H9 (cell line): ENCODE measurements around the gene ACSM4. TPM values are rescaled to one million over a fixed set of nuclear protein-coding genes. Genes with fewer than 3 reads are reported as not detected.

Experiments
- DNase-seq: peaks from one replicate; pipeline ENCODE4 v3.0.0-alpha.2; 2017
- H2AFZ ChIP-seq: one replicate; pipeline ENCODE4 v1.6.1; 2013; ENCODE audit warnings: mild to moderate bottlenecking, low read length, control low read depth, moderate library complexity
- H2AK5ac ChIP-seq: 2 replicates; pipeline ENCODE4 v1.6.1; 2013; ENCODE audit warnings: low read length, control low read depth, mixed read lengths; ENCODE audit not compliant: insufficient read length
- H2BK120ac ChIP-seq: one replicate; pipeline ENCODE4 v1.6.1; 2013; ENCODE audit warnings: low read depth, mild to moderate bottlenecking, low read length, control low read depth, inconsistent platforms; ENCODE audit not compliant: poor library complexity, severe bottlenecking
- H2BK12ac ChIP-seq: 2 replicates; pipeline ENCODE4 v1.6.1; 2013; ENCODE audit warnings: low read length, control low read depth, mixed read lengths, low read depth; ENCODE audit not compliant: insufficient read length
- H2BK15ac ChIP-seq: 2 replicates; pipeline ENCODE4 v1.6.1; 2013; ENCODE audit warnings: low read depth, low read length, control low read depth
- H2BK20ac ChIP-seq: one replicate; pipeline ENCODE4 v1.6.1; 2013; ENCODE audit warnings: low read depth, mild to moderate bottlenecking, low read length, control low read depth, inconsistent platforms; ENCODE audit not compliant: poor library complexity, severe bottlenecking
- H2BK5ac ChIP-seq: 2 replicates; pipeline ENCODE4 v1.6.1; 2013; ENCODE audit warnings: low read length, control low read depth, mixed read lengths; ENCODE audit not compliant: insufficient read length
- H3K14ac ChIP-seq: 2 replicates; pipeline ENCODE4 v1.6.1; 2013; ENCODE audit warnings: low read length, control low read depth; ENCODE audit not compliant: insufficient read depth
- H3K18ac ChIP-seq: 2 replicates; pipeline ENCODE4 v1.6.1; 2013; ENCODE audit warnings: low read depth, mild to moderate bottlenecking, mixed read lengths, low read length, control low read depth; ENCODE audit not compliant: insufficient read length
- H3K23ac ChIP-seq: 2 replicates; pipeline ENCODE4 v1.6.1; 2013; ENCODE audit warnings: low read length, control low read depth, mixed read lengths, low read depth; ENCODE audit not compliant: insufficient read length
- H3K23me2 ChIP-seq: 2 replicates; pipeline ENCODE4 v1.6.1; 2013; ENCODE audit warnings: low read depth, mild to moderate bottlenecking, mixed read lengths, low read length, control low read depth; ENCODE audit not compliant: insufficient read length, poor library complexity, severe bottlenecking
- H3K27ac ChIP-seq: 2 replicates; pipeline ENCODE4 v1.5.1; 2013; ENCODE audit warnings: low read length, control low read depth, mixed read lengths, low read depth; ENCODE audit not compliant: insufficient read length
- H3K27me3 ChIP-seq: 2 replicates; pipeline ENCODE4 v1.6.1; 2013; ENCODE audit warnings: low read length, control low read depth, inconsistent platforms; ENCODE audit not compliant: insufficient read depth
- H3K4ac ChIP-seq: 2 replicates; pipeline ENCODE4 v1.6.1; 2013; ENCODE audit warnings: low read depth, mild to moderate bottlenecking, control low read depth, inconsistent platforms, low read length, moderate library complexity
- H3K4me1 ChIP-seq: 2 replicates; pipeline ENCODE4 v1.6.1; 2013; ENCODE audit warnings: low read length, control low read depth, inconsistent platforms; ENCODE audit not compliant: insufficient read depth
- H3K4me2 ChIP-seq: 2 replicates; pipeline ENCODE4 v1.6.1; 2013; ENCODE audit warnings: low read length, control low read depth, mixed read lengths; ENCODE audit not compliant: insufficient read length, insufficient read depth
- H3K56ac ChIP-seq: 2 replicates; pipeline ENCODE4 v1.6.1; 2013; ENCODE audit warnings: low read depth, mild to moderate bottlenecking, mixed read lengths, low read length, control low read depth; ENCODE audit not compliant: insufficient read length
- H3K79me1 ChIP-seq: 2 replicates; pipeline ENCODE4 v1.6.1; 2013; ENCODE audit warnings: low read depth, mild to moderate bottlenecking, moderate library complexity, low read length, control low read depth, inconsistent platforms; ENCODE audit not compliant: insufficient read depth, poor library complexity, severe bottlenecking
- H3K79me2 ChIP-seq: 2 replicates; pipeline ENCODE4 v1.6.1; 2013; ENCODE audit warnings: low read length, control low read depth, inconsistent platforms; ENCODE audit not compliant: insufficient read depth
- H3K9ac ChIP-seq: 2 replicates; pipeline ENCODE4 v1.6.1; 2013; ENCODE audit warnings: low read length, control low read depth, mixed read lengths; ENCODE audit not compliant: insufficient read length; ENCODE audit errors: extremely low read depth
- H3K9me3 ChIP-seq: one replicate; pipeline ENCODE4 v1.6.1; 2013; ENCODE audit warnings: low read depth, low read length, inconsistent platforms; ENCODE audit not compliant: control insufficient read depth
- H3T11ph ChIP-seq: one replicate; pipeline ENCODE4 v1.6.1; 2013; ENCODE audit warnings: mild to moderate bottlenecking, low read length, control low read depth, inconsistent platforms
- H4K20me1 ChIP-seq: one replicate; pipeline ENCODE4 v1.6.1; 2013; ENCODE audit not compliant: control insufficient read depth, insufficient read length, insufficient read depth
- H4K5ac ChIP-seq: 2 replicates; pipeline ENCODE4 v1.6.1; 2013; ENCODE audit warnings: low read depth, mild to moderate bottlenecking, mixed read lengths, low read length, control low read depth; ENCODE audit not compliant: insufficient read length
- H4K8ac ChIP-seq: replicated peaks from 2 replicates; pipeline ENCODE4 v1.6.1; 2013; ENCODE audit warnings: low read length, control low read depth, mixed read lengths, low read depth; ENCODE audit not compliant: insufficient read length
- H4K91ac ChIP-seq: 2 replicates; pipeline ENCODE4 v1.6.1; 2013; ENCODE audit warnings: low read depth, mild to moderate bottlenecking, moderate library complexity, mixed read lengths, low read length, control low read depth; ENCODE audit not compliant: insufficient read length
- H3K27ac Mint-ChIP-seq, 3 experiments: 2 replicates in 2 of 3; 3 replicates in 1 of 3; pipeline ENCODE4 v1.8.0; 2020 to 2021; ENCODE audit warnings: mixed read lengths in 3 of 3, mild to moderate bottlenecking in 1 of 3, moderate library complexity in 1 of 3
- H3K27me3 Mint-ChIP-seq: 2 replicates; pipeline ENCODE4 v1.8.0; 2021; ENCODE audit warnings: low read depth, mild to moderate bottlenecking, moderate library complexity, mixed read lengths
- H3K36me3 Mint-ChIP-seq, 3 experiments: 2 replicates in 2 of 3; 3 replicates in 1 of 3; pipeline ENCODE4 v1.8.0; 2020 to 2021; ENCODE audit warnings: low read depth in 3 of 3, mixed read lengths in 3 of 3; ENCODE audit not compliant: insufficient read depth in 1 of 3
- H3K4me1 Mint-ChIP-seq, 2 experiments: 2 replicates each; pipeline ENCODE4 v1.8.0; 2020; ENCODE audit warnings: mixed read lengths in 2 of 2
- H3K4me3 Mint-ChIP-seq, 2 experiments: 2 replicates in 1 of 2; 3 replicates in 1 of 2; pipeline ENCODE4 v1.8.0; 2020 to 2021; ENCODE audit warnings: mild to moderate bottlenecking in 2 of 2, mixed read lengths in 2 of 2, moderate library complexity in 1 of 2
- H3K9me3 Mint-ChIP-seq, 2 experiments: 2 replicates in 1 of 2; 3 replicates in 1 of 2; pipeline ENCODE4 v1.8.0; 2020; ENCODE audit warnings: mild to moderate bottlenecking in 2 of 2, mixed read lengths in 2 of 2, moderate library complexity in 1 of 2
- WGBS: extraction: QIAGEN DNeasy Blood & Tissue Kit; methylation state at CpG from one replicate; pipeline ENCODE4 v1.1.7; 2013; ENCODE audit warnings: missing lambda C conversion rate, low lambda C conversion rate, mixed read lengths; ENCODE audit not compliant: insufficient read length; ENCODE audit errors: extremely low coverage; 5-methylcytosine and 5-hydroxymethylcytosine counted together
- total RNA-seq: library from RNA; stranded (reverse); gene quantifications from 2 replicates; pipeline ENCODE4 v1.2.1, GENCODE V29; 2021
- TF ChIP-seq, protein P1 (sequence below): fragments of 200-600 bp; sonication (generic); conservative IDR thresholded peaks from 3 replicates; pipeline ENCODE4 v1.8.0; 2021; ENCODE audit warnings: antibody characterized with exemption, mild to moderate bottlenecking

The ACSM4 gene
- total RNA-seq, 1 experiment from 2014 or later, result not detected

DNA sequence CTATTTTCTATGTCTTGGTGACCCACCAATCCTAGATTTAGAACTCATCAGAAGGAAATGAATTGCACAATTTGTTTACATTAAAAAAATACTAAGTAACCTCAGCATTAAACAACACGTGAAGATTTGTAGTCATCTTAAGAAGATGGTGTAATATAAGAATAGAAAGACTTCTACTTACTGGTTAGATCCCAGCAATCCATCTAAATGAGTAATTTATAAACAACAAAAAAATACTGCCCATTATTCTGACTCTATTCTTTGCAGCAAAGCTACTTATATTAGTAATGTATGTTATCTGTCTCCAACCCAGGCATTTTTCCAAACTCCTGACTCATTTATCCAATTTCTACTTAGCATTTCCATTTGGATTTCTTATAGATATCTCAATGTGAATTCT lies 72.3 kb downstream of the ACSM4 start:
- TF ChIP-seq, protein P1, sequence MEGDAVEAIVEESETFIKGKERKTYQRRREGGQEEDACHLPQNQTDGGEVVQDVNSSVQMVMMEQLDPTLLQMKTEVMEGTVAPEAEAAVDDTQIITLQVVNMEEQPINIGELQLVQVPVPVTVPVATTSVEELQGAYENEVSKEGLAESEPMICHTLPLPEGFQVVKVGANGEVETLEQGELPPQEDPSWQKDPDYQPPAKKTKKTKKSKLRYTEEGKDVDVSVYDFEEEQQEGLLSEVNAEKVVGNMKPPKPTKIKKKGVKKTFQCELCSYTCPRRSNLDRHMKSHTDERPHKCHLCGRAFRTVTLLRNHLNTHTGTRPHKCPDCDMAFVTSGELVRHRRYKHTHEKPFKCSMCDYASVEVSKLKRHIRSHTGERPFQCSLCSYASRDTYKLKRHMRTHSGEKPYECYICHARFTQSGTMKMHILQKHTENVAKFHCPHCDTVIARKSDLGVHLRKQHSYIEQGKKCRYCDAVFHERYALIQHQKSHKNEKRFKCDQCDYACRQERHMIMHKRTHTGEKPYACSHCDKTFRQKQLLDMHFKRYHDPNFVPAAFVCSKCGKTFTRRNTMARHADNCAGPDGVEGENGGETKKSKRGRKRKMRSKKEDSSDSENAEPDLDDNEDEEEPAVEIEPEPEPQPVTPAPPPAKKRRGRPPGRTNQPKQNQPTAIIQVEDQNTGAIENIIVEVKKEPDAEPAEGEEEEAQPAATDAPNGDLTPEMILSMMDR, result no peak
- H2BK20ac ChIP-seq, result no peak overlapping the region
- H2BK120ac ChIP-seq, result no peak overlapping the region
- H3K27me3 ChIP-seq, result no peaks in the 10 kb centered on the region
- no peak overlapping the region for H4K5ac ChIP-seq
- no peak overlapping the region for H3K4ac ChIP-seq
- Mint-ChIP-seq H3K4me1 (peaks cover 2 to 3% of the 10 kb centered on the region in 2 experiments; a peak in 2 of 4 replicates), H3K27me3 (no peaks in the 10 kb centered on the region; the same call in 1 of the 2 replicates), H3K27ac (no peak overlapping the region), H3K9me3 (peaks cover 2 to 12% of the 10 kb centered on the region in 2 experiments; a peak in 3 of 5 replicates), H3K4me3 (no peak overlapping the region), H3K36me3 (peaks cover 0 to 4% (median 0%) of the 10 kb centered on the region in 3 experiments; a peak in 3 of 7 replicates)
- no peak for DNase-seq
- no peak overlapping the region for H4K91ac ChIP-seq
- no peaks in the 10 kb centered on the region for H3K23me2 ChIP-seq
- H4K8ac ChIP-seq, result no peak overlapping the region
- no peak overlapping the region for H3T11ph ChIP-seq
- H3K9me3 ChIP-seq, result no peaks in the 10 kb centered on the region
- no peak overlapping the region for H3K4me2 ChIP-seq
- no peak overlapping the region for H2AK5ac ChIP-seq
- no peak overlapping the region for H3K18ac ChIP-seq
- H3K9ac ChIP-seq, result no peak overlapping the region
- no peak overlapping the region for H3K14ac ChIP-seq
- no peak overlapping the region for H2BK5ac ChIP-seq
- H2BK15ac ChIP-seq, result no peak overlapping the region
- no peak overlapping the region for H2AFZ ChIP-seq
- no peaks in the 10 kb centered on the region for H3K4me1 ChIP-seq
- no peaks in the 10 kb centered on the region for H3K79me1 ChIP-seq
- no peak overlapping the region for H3K27ac ChIP-seq
- no peak overlapping the region for H3K23ac ChIP-seq
- H3K79me2 ChIP-seq, result no peaks in the 10 kb centered on the region
- no peaks in the 10 kb centered on the region for H4K20me1 ChIP-seq
- WGBS, result no CpG with 5 or more reads among the region's 1 CpG
- no peak overlapping the region for H2BK12ac ChIP-seq
- no peak overlapping the region for H3K56ac ChIP-seq

Other genes starting within 250 kb of the ACSM4 start
- 3.4 and 4.2 TPM in 2 replicates for gene C1S, start 243.4 kb upstream of the ACSM4 start, total RNA-seq
- gene C1R, start 211.6 kb upstream of the ACSM4 start, total RNA-seq, result 11.4 and 11.5 TPM in 2 replicates
- 14.4 and 15.1 TPM in 2 replicates for gene C1RL, start 194.9 kb upstream of the ACSM4 start, total RNA-seq
- gene RBP5, start 175.2 kb upstream of the ACSM4 start, total RNA-seq, result 2.1 and 2.7 TPM in 2 replicates
- 25.0 and 26.2 TPM in 2 replicates for gene CLSTN3, start 173.7 kb upstream of the ACSM4 start, total RNA-seq
- gene PEX5, start 114.4 kb upstream of the ACSM4 start, total RNA-seq, result 38.1 and 40.5 TPM in 2 replicates
- gene CD163L1, start 140.1 kb downstream of the ACSM4 start, total RNA-seq, result 0.18 and 0.39 TPM in 2 replicates
- gene CD163, start 199.7 kb downstream of the ACSM4 start, total RNA-seq, result 0.07 and 0.09 TPM in 2 replicates